Left colon (tissue), 2 donors: ENCODE measurements around the gene BRINP3. TPM values are rescaled to one million over a fixed set of nuclear protein-coding genes. Genes with fewer than 3 reads are reported as not detected.
A peak's percentile ranks its signal among the peaks of the same experiment; 100 is the strongest.
"Not testable (repeated sequence)": the region's sequence is repeated elsewhere in the genome, so short reads cannot be mapped to it uniquely, and the experiment has no call there.

Source experiments
- ATAC-seq: fragments of 200-7000 bp; cut with Tn5 transposase; one replicate; pipeline ENCODE4 v1.9.1; 2020; ENCODE audit warnings: mild to moderate bottlenecking, moderate library complexity
- DNase-seq, 2 donors: peaks; one replicate each; pipeline ENCODE4 v3.0.0-alpha.2; 2020
- intact Hi-C, 2 donors: fragments of 100-400 bp; cut with DNase I in 1 of 2; cut with micrococcal nuclease in 1 of 2; formaldehyde crosslinking; loops; one replicate each; pipeline versions ENCODE4 v1.11.2 to v1.14.0; 2022; cut with DNase I, micrococcal nuclease
- total RNA-seq, 2 donors: library from RNA; stranded (reverse); fragmentation: NEBNext Ultra II Directional; extraction: Animal tissue kit (Norgen Biotek cat#: 25700); gene quantifications; one replicate each; pipeline ENCODE4 v1.2.1, GENCODE V29; 2021
- donor health status: DM: no; HTN: no; CAD: no.
- donor health status: DM: yes; HTN: yes; CAD: no.

Gene BRINP3
- total RNA-seq, 2 donors from 2014 or later: 23.7 to 23.9 TPM

DNA sequence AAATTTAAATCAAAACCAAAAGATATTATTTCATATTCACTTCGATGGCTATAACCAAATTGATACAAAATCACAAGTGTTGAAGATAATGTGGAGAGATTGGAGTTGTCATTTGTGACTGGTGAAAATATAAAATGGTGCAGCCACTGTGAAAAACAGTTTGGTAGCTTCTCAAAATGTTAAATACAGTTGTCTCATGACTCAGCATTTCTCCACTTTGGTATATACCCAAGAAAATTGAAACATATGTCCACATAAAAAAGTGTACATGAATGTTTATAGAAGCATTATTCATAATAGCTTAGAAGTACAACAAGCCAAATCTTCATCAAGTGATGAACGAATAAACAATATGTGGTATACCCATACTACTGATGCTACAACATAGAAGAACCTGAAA, 318.5 kb downstream of the BRINP3 start:
- no peak for ATAC-seq
- intact Hi-C loops: loop anchor here in 1 of 2 donors (5.0 kb wide), 1 partner anchor 62 kb away; no protein-coding TSS in a partner anchor
- DNase-seq: no peak

DNA sequence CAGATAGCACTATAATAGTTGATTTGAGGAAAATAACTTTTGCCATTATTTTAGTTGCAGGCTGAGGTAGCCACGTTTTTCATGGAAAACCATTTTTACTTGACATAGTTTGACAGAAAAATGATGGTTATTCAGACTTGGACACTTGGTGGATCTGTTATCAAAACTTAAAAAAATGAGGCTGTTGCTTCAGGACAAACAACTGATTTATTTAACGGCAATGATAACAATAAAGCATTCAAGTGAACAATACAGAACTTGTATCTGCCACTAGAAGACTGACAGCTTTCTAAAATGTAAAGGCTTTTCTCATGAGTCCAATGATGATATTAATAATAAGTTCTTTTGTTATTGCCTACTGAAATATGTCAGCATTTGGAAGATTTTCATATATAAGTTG, 322.9 kb downstream of the BRINP3 start:
- ATAC-seq: no peak
- no peak for DNase-seq
- intact Hi-C loops: loop anchor here in 1 of 2 donors (5.0 kb wide), 1 partner anchor 57 kb away; no protein-coding TSS in a partner anchor

DNA sequence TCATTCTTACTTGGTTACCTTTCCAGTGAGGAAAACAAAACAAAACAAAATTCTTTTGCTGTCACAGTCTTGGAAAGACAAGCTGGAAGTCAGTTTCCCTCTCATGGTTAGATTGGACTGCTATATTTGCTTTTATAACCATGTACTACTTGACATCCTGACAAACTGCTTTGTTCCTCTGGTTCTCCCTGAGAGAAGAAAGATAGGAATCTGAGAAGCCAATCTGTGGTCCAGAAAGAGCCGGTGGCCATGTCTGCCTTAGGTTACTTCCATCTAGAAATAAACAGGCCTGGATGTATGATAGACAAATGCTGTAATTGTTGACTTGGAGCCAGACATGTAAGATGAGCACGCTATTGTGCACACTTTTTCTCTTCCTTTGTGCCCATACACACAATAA, 330.0 kb downstream of the BRINP3 start:
- no peak for ATAC-seq
- no peak for DNase-seq
- intact Hi-C loops: no loop called here

DNA sequence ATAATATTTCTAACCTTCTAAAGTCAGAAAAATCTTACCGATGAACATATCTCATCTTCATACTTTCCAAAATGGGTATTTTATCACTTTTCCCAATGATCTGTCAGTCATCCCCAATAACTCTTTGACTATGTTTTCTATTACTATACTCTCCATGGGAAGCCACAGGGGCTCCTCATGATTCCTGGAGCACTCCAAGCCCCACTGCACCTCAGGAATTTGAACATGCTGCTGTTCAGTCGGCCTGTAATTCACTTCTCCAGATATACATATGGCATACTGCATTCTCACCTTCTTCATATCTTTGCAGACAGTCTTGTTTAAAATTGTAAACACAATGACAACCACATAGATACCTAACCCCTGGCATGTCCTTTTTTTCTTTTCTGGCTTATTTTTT, 333.0 kb downstream of the BRINP3 start:
- no peak for ATAC-seq
- no peak for DNase-seq
- intact Hi-C loops: no loop called here

DNA sequence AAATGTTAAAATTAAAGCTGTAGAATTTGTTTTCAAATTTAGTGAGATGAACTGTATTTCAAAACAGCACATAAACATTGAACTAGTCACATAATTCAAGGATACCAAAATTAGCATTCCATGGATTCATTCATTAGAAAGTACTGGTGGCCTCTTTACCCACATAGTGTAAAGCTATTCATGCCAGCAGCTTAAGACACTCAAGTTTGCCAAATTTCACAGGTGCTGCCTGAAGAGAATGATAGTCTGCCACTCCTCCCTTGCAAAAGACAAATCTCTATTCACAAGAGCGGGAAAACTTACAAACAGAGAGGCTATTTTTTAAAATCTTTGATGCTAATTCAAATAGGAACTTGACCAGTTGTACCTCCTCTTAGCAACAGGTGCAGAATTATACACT, 337.0 kb downstream of the BRINP3 start:
- intact Hi-C loops: no loop called here
- DNase-seq: no peak
- ATAC-seq: no peak

DNA sequence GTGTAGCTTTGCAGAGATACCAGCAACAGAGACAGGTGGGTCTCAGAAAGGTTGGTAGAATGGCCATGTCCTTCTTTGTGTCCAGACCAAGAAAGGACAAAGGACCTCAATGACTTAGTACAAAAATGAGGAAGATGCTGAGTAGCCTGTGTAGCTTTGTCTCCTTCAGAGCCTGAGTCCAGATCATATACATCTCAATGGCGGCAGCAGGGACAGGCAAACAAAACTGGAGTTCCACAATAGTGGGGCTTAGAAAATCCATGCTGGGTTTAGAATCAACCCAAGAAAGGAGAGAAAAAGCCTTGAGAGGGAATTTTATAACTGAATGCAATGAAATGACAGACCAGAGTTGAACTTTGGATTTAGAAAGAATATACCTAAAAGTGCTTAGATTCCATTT, 339.0 kb downstream of the BRINP3 start:
- DNase-seq (no peak), ATAC-seq (no peak)
- intact Hi-C loops: no loop called here

DNA sequence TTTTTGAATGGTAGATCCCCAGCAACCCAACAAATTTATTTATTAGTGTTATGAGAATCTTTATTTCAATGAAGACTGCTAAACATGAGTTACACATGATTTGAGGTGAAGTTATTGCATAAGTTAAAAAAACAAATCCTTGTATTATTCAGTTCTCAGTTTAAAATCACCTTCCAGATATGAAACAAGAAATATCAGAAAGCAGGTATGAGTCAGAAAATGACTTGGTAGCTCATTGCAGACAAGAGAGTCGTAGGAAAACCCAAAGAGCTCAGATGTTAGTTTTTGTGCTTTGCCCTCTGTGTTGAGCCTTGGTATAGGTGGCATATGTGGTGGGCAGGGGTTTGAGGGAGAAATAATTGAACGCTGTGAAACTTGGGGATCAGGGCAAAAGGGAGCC, 339.4 kb downstream of the BRINP3 start:
- DNase-seq: no peak
- ATAC-seq: no peak
- intact Hi-C loops: no loop called here

DNA sequence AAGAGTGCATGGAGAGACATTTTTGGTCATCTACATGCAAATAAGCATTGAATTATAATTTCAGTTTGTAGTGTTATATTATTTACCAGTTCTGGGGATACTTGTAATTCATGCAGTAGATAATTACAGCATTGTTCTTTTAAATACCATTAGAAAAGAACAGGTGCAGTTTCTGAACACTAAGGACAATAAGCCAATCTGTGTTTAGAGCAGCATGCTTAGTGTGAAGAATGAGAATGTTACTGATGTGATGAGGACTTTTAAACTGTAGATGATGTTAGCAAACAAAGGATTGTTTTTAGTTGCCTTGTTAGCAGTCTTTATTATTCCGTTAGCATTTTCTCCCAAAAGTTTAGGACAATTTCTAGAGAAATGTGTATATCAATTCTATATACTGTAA, 348.3 kb downstream of the BRINP3 start:
- ATAC-seq: no peak
- no peak for DNase-seq
- intact Hi-C loops: no loop called here

DNA sequence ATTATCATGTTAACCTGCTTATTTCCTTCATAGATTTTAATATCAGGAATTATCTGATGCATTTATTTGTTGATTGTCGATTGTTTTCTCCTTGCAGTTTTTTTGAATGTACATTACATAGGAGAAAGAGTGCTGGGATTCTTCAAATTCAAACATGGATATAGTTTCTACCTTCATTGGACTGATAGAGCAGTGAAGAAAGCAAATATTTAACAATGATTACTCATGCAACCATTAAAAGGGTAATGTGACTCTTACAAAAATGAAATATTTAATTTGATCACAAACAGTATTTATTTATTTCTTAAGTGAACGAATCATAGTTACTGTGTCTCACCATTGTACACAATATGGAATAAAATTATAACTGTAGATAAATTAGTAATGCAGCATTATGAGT, 350.9 kb downstream of the BRINP3 start:
- DNase-seq (no peak), ATAC-seq (no peak)
- intact Hi-C loops: no loop called here

DNA sequence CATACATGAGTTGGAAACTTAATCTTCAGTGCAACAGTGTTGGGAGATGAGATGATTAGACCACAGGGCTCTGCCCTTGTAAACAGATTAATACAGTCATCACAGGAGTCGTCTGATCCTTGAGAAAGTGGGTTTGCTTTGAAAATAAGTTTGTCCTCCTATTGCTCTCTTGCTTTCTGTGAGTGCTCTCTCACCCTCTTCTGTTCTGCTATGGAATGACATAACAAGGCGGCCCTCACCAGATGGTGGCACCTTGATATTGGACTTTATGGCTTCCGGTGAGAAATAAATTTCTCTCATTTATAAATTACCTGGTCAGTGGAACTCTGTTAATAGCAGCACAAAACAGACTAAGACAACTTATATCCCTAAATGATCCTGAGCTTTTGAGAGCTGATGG, 353.6 kb downstream of the BRINP3 start:
- ATAC-seq (no peak), DNase-seq (no peak)
- intact Hi-C loops: no loop called here

DNA sequence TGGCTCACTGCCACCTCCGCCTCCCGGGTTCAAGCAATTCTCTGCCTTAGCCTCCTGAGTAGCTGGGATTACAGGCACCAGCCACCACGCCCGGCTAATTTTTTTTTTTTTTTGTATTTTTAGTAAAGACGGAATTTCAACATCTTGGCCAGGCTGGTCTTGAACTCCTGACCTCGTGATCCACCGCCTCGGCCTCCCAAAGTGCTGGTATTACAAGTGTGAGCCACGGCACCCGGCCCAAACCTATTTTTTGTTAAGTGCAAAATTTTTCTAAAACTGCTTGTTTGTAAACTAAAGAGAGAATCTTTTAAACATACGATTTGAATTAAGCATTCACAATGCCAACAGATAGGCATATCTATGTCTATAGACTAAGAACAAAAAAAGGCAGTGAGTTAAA, 357.1 kb downstream of the BRINP3 start:
- ATAC-seq, intact Hi-C loops, DNase-seq: not testable (repeated sequence)

DNA sequence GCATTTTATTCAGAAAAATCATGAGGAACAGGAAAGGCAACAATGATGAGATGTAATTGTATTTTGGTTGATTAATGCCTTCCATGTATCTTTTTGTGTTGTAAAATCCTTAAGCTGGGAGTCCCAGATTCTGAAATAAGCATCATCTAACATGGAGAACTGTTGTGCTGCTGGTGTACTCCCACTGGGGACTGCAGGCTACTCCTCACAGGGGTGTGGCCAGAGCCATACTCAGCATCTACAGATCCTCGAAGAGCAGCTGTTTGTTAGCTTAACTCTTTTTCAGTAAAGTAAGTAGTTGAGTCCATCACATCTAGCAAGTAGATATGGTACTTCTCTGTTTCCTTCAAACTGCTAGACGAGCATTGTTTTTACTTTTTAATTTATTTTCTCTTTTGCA, 358.0 kb downstream of the BRINP3 start:
- ATAC-seq (no peak), DNase-seq (no peak)
- intact Hi-C loops: no loop called here

DNA sequence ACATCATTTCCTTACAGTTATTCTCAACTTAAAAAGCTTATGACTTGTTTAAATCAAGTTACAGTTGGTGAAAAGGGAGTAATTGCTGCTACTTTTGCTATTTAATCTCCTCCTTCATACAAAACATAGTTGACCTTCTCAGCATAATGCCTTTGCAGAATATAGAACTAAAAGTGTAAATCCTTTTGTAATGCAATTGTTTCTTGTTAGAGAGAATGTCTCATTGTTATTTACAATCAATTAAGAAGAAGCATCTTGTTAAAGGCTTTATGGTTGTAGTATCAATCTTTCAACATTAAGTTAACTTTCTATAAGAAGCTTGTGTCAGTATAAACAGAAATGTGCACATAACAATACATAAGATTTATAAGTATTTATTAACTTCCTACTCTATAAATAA, 360.7 kb downstream of the BRINP3 start:
- ATAC-seq: no peak
- intact Hi-C loops: no loop called here

DNA sequence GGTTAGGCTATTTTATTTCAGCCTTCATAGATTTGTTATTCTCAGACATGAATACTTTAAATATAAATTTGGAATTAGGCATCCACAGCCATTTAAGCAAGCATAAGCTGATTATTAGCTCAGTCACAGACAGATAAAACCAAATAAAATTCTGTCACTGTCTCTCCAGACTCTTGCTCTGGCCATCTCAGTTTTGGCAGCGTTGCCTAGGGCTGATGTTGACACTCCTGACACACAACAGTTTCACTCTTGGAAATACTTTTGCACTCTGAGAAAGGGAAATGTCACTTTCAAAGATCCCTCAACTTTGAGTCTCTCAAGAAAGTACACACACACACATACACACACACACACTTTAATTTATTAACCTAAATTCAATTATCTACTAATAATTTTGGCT, 372.7 kb downstream of the BRINP3 start:
- intact Hi-C loops: no loop called here
- no peak for DNase-seq
- ATAC-seq: no peak

More for the DNA sequence above, 360.7 kb downstream of the BRINP3 start:
- no peak for DNase-seq

DNA sequence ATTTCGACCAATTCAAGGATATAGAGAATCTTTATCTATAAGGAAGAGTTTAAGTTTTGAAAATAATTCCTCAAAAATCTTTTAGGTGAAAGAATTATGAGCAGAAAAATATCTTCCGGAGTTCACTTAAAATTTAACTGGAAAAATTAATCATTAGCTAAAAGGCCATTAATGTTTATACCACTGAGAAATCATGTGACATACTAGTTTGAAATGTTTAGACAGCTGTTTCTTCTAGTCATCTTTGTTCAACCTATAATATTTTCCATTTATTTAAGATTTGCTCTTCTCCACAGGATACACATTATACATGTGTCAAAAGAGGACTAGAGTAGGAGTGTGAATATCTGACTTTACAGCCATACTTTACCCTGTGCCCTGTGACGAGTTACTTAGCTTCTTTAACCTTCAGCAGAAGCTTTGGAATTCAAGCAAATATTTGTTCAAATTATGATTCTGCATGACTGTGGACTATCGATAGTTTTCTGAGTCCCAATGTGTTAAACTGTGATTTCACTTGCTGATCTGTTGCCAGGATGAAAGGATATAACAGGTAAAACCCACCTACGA, 374.8 kb downstream of the BRINP3 start:
- peak; percentile 20 for ATAC-seq
- intact Hi-C loops: no loop called here
- no peak for DNase-seq

DNA sequence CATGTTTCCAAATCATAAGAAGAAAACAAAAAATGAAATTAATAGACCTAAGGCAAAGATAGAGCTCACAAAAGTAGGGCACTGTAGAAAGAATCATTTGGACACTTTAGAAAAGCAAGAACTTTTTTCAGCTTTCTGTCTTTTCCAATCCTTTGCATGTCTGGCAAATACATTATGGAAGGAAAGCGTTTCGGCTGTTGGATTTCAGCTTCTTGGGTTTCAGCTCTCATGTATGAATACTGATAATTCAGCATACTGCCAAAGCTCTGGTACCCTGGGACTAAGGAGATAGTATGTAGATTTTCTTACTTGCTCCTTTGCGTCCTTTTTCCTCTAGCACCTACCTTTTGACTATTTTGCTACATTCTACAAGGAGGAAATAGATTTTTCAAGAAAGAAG, 375.9 kb downstream of the BRINP3 start:
- intact Hi-C loops: no loop called here
- no peak for DNase-seq

DNA sequence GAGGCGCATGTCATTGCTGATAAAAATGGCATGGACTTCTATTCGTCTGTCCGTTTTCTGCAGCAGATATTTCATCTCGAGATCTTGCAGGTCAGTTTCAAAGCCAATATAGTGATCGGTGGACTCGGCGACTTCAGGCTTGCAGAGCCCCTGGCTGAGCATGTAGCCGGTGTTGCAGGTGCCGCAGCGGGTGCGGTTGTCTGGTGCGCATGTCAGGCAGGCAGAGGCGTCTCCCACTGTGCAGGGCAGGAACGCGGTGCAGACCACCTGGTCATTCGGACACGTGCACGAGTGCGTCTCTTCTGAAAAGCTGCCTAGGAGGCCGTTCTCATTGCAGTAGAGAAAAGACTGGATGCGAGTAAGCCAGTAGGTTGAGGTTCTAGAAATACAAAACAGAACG, 378.9 kb downstream of the BRINP3 start:
- ATAC-seq (no peak), DNase-seq (no peak)
- intact Hi-C loops: loop anchor here in 1 of 2 donors (5.0 kb wide), 1 partner anchor 59 kb away; no protein-coding TSS in a partner anchor

More for the DNA sequence above, 375.9 kb downstream of the BRINP3 start:
- no peak for ATAC-seq

DNA sequence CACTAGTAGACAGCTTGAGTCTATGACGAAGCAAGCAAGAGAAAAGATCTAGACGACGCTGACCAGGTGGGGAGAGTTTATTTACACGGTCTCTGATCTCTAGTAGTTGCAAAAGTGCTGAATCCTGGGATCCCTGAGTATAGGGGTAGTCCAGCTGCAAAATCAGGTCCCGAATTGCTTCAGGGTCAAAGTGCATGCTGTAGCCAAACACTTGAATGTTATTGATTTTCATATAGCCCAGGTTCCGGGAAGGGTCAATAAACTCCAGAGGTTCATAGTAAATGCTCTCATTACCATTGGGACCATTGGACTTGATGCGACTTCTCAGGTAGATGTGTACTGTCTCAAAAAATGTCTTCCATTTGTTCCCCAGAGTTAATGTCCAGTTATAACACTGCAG, 379.6 kb downstream of the BRINP3 start:
- no peak for ATAC-seq
- no peak for DNase-seq
- intact Hi-C loops: loop anchor here in 1 of 2 donors (5.0 kb wide), 1 partner anchor 59 kb away; no protein-coding TSS in a partner anchor

DNA sequence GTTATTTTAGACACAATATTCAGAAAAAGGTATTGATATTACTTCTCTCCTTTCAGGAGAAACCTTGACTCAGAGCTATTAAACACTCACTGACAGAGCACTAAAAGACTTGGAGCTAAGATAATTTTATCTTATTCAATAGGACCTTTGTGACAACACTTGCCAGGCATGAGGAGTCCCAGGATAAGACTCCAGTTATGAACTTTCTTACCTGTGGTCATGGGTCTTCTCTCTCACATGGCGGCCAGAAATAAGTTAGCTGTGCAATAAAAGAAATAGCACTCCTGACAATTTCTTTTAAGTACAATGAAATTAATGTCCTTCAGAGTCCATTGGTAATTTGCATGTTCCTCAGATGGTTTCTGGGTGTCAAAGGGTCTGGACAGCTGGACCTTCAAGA, 382.1 kb downstream of the BRINP3 start:
- intact Hi-C loops: loop anchor here in 1 of 2 donors (5.0 kb wide), 1 partner anchor 62 kb away; no protein-coding TSS in a partner anchor
- DNase-seq (no peak), ATAC-seq (no peak)

DNA sequence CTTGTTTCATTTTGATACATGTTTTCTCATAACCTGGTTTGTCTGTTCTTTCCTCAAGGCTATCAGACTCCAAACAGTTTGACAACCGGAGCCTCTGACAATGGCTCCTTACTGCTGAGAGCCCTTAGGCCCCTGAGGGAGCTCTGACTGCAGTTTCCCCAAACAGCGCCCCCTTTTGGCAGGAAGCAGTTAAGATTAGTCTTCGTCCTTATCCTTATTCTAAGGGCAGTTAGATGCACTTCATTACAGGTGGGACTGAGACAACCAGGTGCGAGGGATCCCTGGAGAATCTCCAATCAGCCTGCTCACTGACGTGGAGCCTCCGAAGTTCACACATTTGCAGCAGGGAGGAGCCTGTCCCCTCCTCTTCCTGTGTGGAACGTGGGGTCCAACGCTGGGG, 393.1 kb downstream of the BRINP3 start:
- DNase-seq: no peak
- ATAC-seq: no peak
- intact Hi-C loops: no loop called here

DNA sequence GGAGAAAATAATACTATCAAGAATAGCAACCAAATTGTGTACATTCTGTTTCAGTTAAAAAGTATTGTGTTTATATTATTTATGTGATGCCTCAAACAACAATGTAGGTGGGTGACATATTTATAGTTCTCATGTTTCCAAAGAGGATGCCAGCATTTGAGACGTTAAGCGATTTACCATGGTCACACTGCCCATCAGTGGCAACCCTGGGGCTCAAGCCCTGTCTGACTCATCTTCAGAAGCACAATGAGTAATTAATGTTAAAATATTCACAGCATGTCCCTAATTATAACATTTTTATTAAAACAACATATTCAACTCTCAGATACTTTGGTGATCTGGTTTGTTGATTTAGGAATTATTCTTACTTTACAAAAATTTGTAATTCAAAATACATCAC, 409.4 kb downstream of the BRINP3 start:
- ATAC-seq (no peak), DNase-seq (no peak)
- intact Hi-C loops: no loop called here
